Measurements from ENCODE around the gene ADAM33. TPM values are rescaled to one million over a fixed set of nuclear protein-coding genes. Genes with fewer than 3 reads are reported as not detected.
A peak's percentile ranks its signal among the peaks of the same experiment; 100 is the strongest.

Gene ADAM33
- total RNA-seq, 1 donor from 2014 or later, result 7.0 TPM

DNA sequence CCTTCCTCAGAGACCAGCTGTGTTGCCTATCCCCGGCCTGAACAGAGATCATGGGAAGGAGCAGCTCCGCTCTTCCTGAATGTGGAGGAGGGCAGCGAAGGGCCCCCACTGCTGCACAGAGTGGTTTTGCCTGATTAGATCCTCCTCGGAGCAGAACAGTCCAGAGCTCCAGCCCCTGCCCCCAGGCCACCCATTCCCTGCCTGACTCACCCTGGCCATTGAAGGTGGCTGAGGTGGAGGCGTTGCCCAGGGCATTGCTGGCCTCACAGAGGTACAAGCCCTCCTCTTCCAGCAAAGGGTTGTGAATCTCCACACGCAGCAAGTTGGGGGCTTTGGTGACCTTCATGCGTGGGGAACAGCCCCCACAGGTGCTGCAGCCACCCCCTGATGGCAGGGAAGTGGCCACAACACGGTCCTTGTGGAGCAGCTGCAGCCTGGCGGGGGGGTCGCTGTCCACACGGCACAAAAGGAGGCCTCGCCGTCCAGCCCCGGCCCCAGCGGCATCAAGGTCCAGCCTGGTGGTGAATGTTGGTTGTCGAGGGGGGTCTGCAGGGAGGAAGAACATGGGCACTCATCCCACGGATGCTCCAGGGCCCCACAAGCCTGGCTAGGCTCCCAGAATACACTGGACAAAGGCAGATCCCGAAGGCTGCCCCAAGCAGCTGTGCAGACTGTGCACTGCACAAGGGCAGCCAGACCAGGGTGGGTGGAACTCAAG lies 15.9 kb upstream of the ADAM33 start:
- Histone ChIP-seq H3K36me3 (no peaks in the 10 kb centered on the region), H3K4me3 (no peak overlapping the region), H2AFZ (replicated peaks) (no peak overlapping the region), H3F3A (ENCODE audit: low read depth) (no peaks in the 10 kb centered on the region), H3K79me2 (ENCODE audit: low read depth) (no peaks in the 10 kb centered on the region), H3K9me3 (ENCODE audit: low read depth) (no peaks in the 10 kb centered on the region), H3K27me3 (no peaks in the 10 kb centered on the region), H3K4me1 (no peaks in the 10 kb centered on the region), H4K20me1 (ENCODE audit: low read depth) (no peaks in the 10 kb centered on the region), H3K4me2 (no peak overlapping the region), H3K9ac (no peak overlapping the region), H3K27ac (no peak overlapping the region)
- Mint-ChIP-seq H3K27ac (no peak overlapping the region), H3K27me3 (ENCODE audit: insufficient read depth, low read depth) (peaks cover 6% of the 10 kb centered on the region), H3K9me3 (peaks cover 3% of the 10 kb centered on the region), H3K36me3 (no peaks in the 10 kb centered on the region), H3K4me3 (no peak overlapping the region), H3K4me1 (no peaks in the 10 kb centered on the region)
- DNase-seq (ENCODE audit: low spot score), result no peak
- TF ChIP-seq EZH2 (IDR thresholded peaks at IDR 0.05) (no peak), EZH2phosphoT487 (IDR thresholded peaks at IDR 0.05) (no peak)
- TF ChIP-seq, protein P1, sequence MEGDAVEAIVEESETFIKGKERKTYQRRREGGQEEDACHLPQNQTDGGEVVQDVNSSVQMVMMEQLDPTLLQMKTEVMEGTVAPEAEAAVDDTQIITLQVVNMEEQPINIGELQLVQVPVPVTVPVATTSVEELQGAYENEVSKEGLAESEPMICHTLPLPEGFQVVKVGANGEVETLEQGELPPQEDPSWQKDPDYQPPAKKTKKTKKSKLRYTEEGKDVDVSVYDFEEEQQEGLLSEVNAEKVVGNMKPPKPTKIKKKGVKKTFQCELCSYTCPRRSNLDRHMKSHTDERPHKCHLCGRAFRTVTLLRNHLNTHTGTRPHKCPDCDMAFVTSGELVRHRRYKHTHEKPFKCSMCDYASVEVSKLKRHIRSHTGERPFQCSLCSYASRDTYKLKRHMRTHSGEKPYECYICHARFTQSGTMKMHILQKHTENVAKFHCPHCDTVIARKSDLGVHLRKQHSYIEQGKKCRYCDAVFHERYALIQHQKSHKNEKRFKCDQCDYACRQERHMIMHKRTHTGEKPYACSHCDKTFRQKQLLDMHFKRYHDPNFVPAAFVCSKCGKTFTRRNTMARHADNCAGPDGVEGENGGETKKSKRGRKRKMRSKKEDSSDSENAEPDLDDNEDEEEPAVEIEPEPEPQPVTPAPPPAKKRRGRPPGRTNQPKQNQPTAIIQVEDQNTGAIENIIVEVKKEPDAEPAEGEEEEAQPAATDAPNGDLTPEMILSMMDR (IDR thresholded peaks at IDR 0.05), result no peak

DNA sequence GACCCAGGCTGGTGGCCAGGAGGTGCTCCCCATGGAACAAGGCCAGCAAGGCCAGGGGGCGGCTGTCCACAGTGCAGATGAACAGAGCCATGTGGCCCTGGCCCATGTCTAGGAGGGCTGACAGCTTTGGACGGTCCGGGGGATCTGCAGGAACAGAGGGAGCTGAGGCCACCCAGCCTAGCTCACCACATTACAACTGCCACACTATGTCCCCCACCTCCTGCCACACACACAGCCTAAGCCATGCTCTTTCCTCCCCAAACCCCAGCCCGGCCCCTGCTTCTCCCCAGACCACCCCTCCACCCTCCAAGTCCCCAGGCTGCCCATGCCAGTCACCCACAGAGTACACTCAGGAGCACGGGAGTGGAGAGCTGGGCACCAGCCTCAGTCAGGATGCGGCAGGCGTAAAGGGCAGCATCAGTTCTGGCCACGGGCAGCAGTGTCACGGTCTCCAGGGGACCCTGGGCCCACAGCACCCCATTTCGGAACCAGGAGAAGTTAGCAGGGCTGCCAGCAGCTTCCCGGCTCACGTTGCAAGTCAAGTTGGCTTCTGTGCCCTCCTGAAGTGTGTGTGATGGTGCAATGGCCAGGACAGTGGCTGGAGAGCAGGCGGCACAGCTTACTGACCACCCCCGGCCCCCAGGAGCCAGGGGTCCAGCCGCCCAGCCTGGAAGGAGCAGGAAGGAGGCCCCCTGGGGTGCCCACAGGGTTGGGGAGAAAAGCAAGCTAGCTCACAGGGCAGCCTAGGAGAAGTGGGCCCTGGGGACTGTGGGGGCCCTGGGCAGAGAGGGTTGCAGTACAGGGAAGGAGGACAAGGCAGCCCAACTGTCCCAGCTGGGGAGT lies 15.2 kb upstream of the ADAM33 start:
- Histone ChIP-seq H3F3A (ENCODE audit: low read depth) (no peaks in the 10 kb centered on the region), H4K20me1 (ENCODE audit: low read depth) (no peaks in the 10 kb centered on the region), H3K27me3 (no peaks in the 10 kb centered on the region), H3K9me3 (ENCODE audit: low read depth) (no peaks in the 10 kb centered on the region), H3K36me3 (no peaks in the 10 kb centered on the region), H2AFZ (replicated peaks) (no peak overlapping the region), H3K4me3 (no peak overlapping the region), H3K9ac (no peak overlapping the region), H3K4me2 (no peak overlapping the region), H3K79me2 (ENCODE audit: low read depth) (no peaks in the 10 kb centered on the region), H3K4me1 (no peaks in the 10 kb centered on the region), H3K27ac (no peak overlapping the region)
- Mint-ChIP-seq H3K9me3 (peaks cover 3% of the 10 kb centered on the region), H3K36me3 (no peaks in the 10 kb centered on the region), H3K27ac (no peak overlapping the region), H3K27me3 (ENCODE audit: insufficient read depth, low read depth) (peaks cover 6% of the 10 kb centered on the region), H3K4me1 (no peaks in the 10 kb centered on the region), H3K4me3 (no peak overlapping the region)
- no peak for TF ChIP-seq EZH2phosphoT487 (IDR thresholded peaks at IDR 0.05)
- TF ChIP-seq EZH2 (IDR thresholded peaks at IDR 0.05), result no peak
- TF ChIP-seq, protein P1 (IDR thresholded peaks at IDR 0.05), result no peak
- DNase-seq (ENCODE audit: low spot score), result no peak

DNA sequence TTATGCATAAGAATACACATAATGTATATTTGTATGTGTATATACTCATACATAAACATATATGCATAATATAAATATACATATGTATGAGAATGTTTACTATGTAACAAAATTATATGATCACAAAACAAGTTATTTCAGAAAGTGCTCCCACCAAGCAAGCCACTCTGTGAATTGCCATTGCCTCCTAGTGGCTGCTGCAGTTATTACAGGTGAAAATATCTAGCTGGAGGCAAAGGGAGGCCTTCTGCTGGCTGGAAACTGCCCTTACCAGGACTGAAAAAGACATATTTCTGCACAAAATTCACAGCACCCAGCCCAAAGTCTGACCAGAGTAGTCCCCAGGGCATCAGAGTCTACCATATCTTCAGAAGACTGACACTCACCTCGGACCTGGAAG lies 14.4 kb upstream of the ADAM33 start:
- Histone ChIP-seq H3K79me2 (ENCODE audit: low read depth) (no peaks in the 10 kb centered on the region), H3K27me3 (no peaks in the 10 kb centered on the region), H4K20me1 (ENCODE audit: low read depth) (no peaks in the 10 kb centered on the region), H3K9ac (no peak overlapping the region), H2AFZ (replicated peaks) (no peak overlapping the region), H3K36me3 (no peaks in the 10 kb centered on the region), H3K27ac (no peak overlapping the region), H3K9me3 (ENCODE audit: low read depth) (no peaks in the 10 kb centered on the region), H3K4me2 (no peak overlapping the region), H3K4me1 (no peaks in the 10 kb centered on the region), H3F3A (ENCODE audit: low read depth) (no peaks in the 10 kb centered on the region), H3K4me3 (no peak overlapping the region)
- Mint-ChIP-seq H3K27ac (no peak overlapping the region), H3K27me3 (ENCODE audit: insufficient read depth, low read depth) (peaks cover 6% of the 10 kb centered on the region), H3K36me3 (no peaks in the 10 kb centered on the region), H3K4me3 (no peak overlapping the region), H3K9me3 (peaks cover 3% of the 10 kb centered on the region), H3K4me1 (no peaks in the 10 kb centered on the region)
- TF ChIP-seq, protein P1 (IDR thresholded peaks at IDR 0.05), result peak; percentile 47
- no peak for TF ChIP-seq EZH2phosphoT487 (IDR thresholded peaks at IDR 0.05)
- no peak for DNase-seq (ENCODE audit: low spot score)
